SKM-1 treated with dmso at 0.1 percent for 144 hours (cell line): Measurements from ENCODE around the gene GTF3C2.
A peak's percentile ranks its signal among the peaks of the same experiment; 100 is the strongest.

Experiments
- DNase-seq: peaks from one replicate; lab custom pipeline; 2025; ENCODE audit not compliant: unreplicated experiment; lab: John Stamatoyannopoulos, UW

Gene GTF3C2, protein sequence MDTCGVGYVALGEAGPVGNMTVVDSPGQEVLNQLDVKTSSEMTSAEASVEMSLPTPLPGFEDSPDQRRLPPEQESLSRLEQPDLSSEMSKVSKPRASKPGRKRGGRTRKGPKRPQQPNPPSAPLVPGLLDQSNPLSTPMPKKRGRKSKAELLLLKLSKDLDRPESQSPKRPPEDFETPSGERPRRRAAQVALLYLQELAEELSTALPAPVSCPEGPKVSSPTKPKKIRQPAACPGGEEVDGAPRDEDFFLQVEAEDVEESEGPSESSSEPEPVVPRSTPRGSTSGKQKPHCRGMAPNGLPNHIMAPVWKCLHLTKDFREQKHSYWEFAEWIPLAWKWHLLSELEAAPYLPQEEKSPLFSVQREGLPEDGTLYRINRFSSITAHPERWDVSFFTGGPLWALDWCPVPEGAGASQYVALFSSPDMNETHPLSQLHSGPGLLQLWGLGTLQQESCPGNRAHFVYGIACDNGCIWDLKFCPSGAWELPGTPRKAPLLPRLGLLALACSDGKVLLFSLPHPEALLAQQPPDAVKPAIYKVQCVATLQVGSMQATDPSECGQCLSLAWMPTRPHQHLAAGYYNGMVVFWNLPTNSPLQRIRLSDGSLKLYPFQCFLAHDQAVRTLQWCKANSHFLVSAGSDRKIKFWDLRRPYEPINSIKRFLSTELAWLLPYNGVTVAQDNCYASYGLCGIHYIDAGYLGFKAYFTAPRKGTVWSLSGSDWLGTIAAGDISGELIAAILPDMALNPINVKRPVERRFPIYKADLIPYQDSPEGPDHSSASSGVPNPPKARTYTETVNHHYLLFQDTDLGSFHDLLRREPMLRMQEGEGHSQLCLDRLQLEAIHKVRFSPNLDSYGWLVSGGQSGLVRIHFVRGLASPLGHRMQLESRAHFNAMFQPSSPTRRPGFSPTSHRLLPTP

DNA sequence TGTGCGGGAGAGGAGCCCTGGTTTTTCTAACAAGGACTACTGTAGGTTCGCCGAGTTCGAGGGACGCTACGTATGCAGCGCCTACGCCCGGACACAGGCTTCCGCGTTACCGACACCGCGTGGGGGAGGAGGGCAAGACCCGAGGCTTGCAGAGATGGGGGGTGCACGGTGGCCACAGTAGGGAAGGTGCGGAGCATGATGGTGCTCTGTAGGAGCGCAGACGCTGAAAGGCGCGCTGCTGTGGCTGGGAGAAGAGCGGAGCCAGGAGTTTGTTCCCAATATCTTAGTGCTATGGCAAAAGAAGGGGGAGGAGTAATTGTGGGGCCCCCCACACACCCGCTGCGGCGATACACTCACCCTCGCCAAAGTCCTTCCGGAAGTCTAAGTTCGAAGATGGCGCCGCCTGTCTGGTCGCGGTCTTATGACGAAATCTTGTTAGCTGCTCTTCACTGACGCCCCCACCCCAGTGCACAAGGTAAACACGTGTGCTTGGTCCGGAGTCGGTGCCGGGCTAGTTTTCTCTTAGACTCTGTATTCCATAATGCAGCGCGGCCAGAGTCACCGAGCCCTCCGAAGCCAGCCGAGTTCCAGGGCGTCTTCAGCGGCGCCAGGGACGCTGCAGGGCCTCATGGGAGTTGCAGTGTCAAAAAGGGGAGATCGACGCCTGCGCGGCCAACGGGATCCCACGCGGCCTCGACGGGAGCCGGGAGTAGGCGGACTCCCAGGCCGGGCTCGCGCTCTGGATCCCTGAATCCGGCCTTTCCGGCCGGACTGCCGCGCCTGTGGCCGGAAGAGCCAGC lies at the start of gene GTF3C2:
Gene GTF3C2, minus strand, starts transcription at position 383 of the 800 bp plus-strand sequence. CDS start 13,210 bp downstream, outside the sequence.
- DNase-seq, result peak; percentile 98

DNA sequence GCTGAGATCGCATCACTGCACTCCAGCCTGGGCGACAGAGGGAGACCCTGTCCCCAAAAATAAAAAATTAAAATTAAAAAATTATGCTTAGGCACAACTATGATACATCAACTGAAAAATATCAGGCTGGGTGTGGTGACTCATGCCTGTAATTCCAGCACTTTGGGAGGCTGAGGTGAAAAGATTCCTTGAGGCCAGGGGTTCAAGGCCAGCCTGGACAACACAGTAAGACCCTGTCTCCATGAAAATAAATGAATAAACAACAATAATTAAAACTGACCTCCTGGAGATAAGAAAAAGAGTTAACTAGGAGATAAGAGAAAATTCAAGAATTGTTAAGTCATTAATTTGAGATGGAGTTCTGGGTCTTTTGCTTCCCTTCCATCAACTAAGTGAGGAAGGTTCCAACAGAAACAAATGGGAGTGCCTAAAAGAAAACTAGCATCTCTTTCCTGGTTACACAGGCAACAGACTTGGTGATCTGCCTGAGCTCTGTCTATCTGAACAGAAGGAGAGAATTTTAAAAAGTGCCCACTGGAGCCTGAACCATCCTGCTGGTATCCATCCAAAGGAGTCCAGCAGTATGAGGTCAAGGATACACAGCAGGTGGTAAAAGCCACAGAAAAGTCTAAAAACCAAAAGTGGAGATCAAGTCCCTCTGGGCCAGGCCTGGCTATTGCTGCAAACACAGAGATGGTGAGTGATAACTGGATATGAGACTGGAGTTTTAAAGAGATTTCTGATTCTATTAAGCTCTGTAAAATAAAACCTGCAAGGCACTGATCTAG lies 44.0 kb upstream of the GTF3C2 start:
- DNase-seq, result no peak

DNA sequence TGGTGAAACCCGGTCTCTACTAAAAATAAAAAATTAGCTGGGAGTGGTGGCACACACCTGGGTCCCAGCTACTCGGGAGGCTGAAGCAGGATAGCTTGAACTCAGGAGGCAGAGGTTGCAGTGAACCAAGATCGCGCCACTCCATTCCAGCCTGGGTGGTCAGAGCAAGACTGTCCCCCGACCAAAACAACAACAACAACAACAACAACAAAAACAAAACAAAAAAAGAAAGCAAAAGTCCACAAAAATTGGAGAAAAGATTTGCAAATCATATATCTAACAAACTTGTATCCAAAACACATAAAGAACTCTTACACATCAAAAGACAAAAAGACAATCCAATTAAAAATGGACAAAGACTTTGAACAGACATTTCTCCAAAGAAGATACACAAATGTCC lies 42.4 kb upstream of the GTF3C2 start:
- no peak for DNase-seq

DNA sequence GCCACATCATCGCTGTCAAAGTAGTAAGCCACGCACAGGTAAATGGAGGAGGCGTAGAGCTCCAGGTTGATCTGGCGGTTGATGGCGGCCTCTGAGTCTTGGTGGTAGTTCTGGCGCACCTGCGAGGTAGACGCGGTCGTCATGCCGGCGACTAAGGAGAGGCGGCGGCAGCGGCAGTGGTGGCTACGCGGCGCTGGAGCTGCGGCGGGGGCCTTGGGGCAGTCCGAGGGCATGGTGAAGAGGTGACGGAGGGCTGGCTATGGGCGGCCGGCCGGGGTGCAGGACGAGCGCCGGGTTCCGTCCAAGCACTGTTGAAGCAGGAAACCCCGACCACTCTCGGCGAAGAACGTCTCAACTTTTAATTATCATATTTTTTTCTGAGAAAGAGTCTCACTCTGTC lies 36.7 kb upstream of the GTF3C2 start:
- no peak for DNase-seq

DNA sequence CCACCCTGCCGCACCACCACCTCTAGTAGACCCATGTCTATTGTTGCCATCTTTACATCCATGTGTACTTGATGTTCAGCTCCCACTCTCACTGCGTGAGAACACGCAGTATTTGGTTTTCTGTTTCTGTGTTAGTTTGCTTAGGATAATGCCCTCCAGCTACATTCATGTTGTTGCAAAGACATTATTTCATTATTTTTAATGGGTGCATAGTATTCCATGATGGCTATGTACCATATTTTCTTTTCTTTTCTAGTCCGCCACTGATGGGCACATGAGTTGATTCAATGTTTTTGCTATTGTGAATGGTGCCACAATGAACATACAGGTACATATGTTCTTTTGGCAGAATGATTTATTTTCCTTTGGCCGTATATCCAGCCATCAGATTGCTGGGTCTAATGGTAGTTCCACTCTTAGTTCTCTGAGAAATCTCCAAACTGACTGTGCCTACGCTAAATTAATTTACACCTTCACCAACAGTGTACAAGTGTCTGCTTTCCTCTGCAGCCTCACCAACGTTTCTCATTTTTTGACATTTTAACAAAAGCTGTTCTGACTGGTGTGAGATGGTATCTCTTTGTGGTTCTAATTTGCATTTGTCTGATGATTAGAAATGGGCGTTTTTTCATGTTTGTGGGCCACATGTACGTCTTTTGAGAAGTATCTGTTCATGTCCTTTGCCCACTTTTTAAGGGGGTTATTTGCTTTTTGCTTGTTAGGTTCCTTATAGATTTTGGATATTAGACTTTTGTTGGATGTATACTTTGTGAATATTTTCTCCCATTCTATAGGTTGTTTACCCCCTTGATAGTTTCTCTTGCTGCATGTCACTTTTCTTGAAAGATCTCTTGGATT lies 34.5 kb upstream of the GTF3C2 start:
- no peak for DNase-seq

DNA sequence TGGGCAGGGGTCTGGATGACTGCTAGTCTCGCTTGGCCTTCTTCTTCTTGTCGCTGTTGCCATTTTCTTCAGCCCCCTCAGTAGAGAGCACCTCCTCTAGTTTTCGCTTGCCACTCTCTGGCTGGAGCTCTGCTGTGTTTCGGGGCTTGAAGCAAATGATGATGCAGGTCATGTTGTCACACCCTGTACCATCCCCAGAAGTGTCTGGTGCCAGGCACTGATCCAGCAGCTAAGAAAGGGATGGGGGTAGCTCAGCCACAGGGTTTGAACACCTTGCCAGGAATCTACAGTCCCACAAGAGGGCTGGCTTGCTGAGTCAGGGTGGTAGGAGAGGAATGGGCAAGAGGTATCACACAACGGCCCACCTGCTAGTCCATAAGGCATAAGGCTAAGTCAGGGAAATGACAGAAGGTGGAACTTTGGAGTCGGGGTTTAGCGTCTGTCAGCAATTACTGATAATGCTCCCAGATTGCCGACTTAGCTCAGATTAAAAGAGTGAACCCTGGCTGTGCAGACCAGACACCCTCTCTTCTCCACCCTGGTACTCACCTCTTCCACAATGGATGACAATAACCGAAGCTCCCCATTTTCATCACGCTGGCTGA lies 25.1 kb upstream of the GTF3C2 start:
- DNase-seq, result no peak

DNA sequence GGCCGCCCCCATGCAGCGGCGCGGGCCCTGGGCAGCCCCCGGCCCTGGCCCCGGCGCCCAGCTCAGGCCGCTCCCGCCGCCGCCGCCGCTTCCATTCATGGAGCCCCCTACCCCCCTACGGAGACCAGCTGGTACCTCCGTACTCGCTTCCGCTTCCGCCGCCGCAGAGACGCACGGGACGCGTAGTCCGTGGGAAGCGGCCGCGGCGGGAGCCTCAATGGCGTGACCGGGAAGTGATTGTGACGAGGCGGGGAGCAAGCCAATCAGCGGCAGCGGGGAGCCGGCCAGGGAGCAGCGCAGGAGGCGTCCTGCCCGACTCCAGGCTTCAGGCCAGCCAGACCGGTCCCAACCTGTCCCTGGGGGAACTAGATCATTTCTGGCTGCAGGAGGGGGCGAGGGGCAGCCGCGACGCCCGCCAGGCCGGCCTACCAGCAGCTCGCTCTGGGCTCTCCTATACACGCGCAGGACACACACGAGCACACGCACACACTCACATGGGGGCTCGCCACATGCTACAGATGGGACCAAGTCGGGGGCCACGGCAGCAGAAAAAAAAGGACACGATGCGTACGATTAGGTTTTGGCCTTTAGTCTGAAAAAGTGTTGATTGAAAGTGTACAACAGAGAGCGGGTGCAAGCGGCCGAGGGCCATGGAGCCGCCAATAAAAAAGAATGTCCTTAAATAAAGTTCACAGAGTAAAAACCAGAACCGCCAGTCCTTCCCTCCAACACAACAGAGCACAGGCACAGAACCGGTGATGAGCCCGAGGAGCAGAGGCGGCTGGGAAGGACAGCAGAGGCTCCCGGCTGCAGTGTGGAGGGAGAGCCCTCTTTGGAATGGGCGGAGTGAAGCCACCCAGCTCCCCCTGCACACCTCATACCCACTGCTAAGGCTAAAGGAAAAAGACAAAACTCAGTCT lies 24.3 kb upstream of the GTF3C2 start, which contains the start of gene ZNF513:
Gene ZNF513, minus strand, starts transcription at position 109 of the 920 bp plus-strand sequence. CDS start 208 bp downstream, outside the sequence.
- no peak for DNase-seq

DNA sequence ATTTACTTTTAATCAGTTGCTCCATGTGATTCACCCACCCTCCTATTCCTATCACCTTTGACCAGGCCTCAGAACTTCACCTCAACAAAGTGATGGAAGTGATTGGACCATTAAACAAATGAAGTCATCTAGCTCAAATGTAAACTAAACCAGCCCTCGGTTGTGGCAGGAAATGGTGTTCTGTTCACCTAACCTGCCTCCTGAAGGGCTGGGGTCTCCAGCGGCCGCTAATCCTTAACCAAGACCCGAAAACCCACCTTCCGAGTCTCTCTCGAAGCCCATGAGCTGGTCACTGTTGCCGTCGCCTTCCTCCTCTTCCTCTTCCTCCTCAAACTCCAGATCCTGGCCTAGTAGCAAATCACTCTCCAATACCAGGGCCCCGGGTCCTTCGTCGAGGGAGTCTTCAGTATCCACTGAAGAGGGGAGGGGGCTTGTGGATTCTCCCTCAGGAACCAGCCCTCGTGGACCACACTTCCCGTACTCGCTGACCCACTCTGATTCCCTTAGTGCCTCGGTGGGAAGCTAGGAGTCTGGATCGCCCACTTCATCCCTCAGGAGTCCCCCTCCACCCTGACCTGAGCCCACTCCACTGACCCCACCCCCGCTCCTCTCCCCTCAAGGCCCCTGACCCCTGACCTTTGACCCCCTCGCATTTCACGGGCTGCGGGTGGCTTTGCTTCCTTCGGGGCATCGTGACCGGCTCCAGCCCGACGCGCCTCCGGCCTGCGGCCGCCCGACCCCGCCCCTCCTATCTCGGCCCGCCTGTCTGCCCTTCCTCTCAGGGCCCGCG lies 23.5 kb upstream of the GTF3C2 start:
- DNase-seq, result no peak

DNA sequence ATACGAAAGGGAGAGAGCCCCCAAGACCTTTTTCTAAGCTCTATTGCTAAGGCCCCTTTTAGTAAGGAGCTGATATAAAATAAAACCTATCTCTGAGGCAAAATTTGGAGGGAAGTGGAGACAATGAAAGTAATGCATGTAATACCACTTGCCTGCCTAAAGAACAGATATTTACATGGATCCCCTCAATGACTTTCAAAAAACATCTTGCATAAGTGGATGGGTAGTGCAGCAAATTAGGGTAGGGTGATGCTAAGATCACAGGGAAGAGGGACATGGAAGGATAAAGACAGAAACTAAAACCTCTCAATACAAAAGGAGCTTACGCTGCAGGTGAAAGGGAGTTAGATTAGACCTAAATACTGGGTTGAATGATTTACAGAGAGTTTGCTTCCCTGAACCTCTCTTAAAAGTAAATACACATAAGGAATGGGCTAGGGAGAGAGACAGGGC lies 22.8 kb upstream of the GTF3C2 start:
- DNase-seq, result no peak

DNA sequence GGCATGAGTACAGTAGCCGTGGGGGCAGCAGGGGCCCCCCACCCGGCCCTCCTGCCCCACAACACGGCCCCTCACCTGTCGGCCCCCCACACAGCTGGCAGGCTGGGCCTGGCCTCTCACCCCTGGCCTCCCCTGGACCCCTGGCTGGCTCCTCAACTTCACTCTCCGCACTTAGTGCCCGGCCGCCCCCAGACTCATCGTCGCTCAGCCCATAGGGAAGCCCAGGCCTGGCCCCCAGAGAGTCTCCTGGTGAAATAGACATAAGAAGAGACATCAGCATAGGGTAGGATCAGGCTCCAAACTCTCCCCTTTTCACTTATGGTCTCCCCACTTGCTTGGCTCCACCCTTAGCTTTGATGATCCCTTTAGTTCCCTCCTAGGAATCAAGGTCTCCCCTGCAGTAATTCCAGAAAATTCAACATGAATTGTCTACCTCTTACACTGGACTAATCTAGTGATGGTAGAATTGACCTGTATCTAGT lies 22.3 kb upstream of the GTF3C2 start:
- no peak for DNase-seq

DNA sequence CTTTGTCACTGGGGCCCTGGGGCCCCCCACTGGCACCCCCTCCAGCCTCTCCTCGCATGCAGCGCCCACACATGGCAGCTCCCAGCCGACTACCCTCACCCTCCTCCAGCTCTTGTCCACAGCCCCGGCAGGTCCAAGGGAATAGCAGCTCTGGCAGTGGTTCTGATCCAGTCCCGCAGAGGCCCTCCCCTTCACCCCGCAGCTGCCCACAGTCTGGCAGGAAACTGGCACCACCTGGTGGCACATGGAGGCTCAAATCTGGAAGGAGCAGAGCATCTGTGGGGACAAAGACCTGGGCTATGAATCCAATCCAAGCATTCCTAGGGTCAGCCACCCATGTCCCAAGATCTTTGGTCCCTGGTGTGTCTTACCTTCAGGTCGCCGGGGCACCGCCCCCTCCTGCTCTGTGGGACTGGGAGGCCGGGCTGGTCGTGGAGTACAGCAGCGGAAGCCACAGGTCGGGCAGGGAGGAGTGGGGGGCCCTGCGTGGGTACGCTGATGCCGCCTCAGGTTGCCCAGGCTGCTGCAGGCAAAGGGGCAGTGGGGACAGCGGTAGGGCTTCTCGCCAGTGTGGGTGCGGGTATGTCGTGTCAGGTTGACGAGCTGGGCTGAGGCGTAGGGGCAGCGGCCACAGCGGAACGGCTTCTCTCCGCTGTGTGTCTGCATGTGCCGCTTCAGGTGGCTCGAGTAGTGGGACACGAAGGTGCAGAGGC lies 21.7 kb upstream of the GTF3C2 start:
- DNase-seq, result no peak

DNA sequence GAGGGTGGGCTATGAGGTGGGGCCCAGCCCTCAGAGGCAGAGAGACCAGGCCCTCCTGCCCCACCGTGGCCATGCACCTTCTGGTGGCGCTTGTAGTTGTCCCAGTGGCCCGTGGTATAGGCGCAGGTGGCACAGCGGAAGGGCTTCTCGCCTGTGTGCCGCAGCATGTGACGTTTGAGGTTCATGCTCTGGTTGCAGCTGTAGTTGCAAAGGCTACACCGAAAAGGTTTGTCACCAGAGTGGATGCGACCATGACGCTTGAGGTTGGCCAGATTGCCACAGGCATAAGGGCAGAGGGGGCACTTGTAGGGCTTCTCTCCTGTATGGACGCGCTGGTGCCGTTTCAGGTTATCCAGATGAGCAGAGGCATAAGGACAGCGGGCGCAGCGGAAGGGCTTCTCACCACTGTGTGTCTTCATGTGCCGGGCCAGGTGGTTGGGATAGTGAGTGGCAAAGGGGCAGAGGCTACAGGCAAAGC lies 21.1 kb upstream of the GTF3C2 start:
- no peak for DNase-seq

DNA sequence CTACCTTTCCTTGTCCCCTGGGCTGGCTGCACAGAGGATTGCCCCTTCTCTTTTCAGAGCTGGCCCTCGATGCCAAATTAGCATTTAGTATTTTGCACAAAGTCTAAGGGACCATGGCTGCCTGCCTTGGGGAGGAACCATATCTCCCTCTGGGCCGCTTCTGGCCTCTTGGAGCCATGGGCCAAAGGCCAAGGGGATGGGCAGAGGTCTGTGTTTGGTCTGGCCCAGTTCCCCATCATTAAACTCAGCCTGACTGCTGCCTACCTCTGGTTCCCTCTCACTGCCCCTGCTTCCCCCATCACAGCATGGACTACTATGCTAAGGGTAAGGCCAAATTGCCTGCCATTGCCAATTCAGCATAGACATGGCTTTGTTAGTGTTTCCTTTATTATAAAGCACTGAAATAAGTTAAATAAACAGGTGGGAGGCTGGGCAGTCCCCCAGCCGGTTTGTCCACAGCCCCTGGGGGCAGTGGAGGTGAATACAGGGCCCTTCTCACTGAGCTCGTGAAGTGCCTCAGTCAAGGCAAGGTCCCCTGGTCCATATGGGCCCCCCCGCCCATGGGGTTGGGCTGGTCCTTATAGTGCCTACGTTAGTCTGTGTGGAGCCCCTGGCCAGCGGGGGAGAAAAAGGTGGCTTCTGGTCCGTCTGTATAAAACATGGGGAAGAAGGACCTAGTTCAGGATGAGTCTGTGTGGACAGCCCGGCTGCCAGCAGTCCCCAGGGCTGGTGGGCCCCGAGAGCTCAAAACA lies 20.5 kb upstream of the GTF3C2 start:
- DNase-seq, result no peak

DNA sequence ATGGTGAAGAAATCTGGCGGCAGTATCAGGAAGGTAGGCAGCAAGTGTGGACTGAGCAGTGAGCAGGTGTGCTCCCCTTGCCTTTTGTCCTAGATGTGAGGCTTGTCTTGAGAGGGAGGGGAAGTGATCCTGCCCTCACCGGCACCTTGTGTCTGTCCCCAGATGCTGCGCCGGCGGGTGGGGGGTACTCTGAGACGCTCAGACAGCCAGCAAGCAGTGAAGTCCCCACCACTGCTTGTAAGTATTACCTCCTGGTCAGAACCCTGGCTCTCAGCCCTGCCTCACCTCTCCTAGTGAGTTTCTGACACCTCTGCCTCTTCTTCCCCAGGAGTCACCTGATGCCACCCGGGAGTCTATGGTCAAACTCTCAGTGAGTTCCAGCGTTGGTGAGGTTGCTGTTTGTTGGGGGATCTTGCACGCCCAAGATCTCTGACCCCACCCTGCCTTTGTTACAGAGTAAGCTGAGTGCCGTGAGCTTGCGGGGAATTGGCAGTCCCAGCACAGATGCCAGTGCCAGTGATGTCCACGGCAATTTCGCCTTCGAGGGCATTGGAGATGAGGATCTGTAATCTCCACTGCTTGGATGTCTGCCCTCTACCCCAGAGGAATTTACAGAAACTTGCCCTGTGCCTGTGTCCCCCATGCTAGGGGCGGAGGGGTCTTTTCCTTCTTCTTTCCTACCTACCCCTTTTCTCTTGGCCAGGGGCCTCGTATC lies 19.7 kb upstream of the GTF3C2 start:
- DNase-seq, result no peak
